Measurements from ENCODE around the gene CENATAC. TPM values are rescaled to one million over a fixed set of nuclear protein-coding genes. Genes with fewer than 3 reads are reported as not detected.
"Not testable (repeated sequence)": the region's sequence is repeated elsewhere in the genome, so short reads cannot be mapped to it uniquely, and the experiment has no call there.

Gene CENATAC, protein sequence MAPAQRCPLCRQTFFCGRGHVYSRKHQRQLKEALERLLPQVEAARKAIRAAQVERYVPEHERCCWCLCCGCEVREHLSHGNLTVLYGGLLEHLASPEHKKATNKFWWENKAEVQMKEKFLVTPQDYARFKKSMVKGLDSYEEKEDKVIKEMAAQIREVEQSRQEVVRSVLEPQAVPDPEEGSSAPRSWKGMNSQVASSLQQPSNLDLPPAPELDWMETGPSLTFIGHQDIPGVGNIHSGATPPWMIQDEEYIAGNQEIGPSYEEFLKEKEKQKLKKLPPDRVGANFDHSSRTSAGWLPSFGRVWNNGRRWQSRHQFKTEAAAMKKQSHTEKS
- 10 to 100 TPM; 12.2 to 18.4 (median 15.2) TPM for total RNA-seq
- 18.9 TPM for polyA plus RNA-seq
- long read RNA-seq, donor 1, transcript CCDC84-201 (11 exons, 1,202 nt), result major isoform, 6 of 15 reads
- long read RNA-seq, donor 1, partial matches to known transcripts, result 5 of 15 reads
- long read RNA-seq, donor 1, other reads (novel, unspliced or antisense), result 4 of 15 reads
- long read RNA-seq, donor 2, partial matches to known transcripts, result 0 of 3 reads
- long read RNA-seq, donor 2, other reads (novel, unspliced or antisense), result 1 of 3 reads
- long read RNA-seq, donor 3, transcript CCDC84-201 (11 exons, 1,202 nt), result major isoform, 11 of 20 reads
- long read RNA-seq, donor 3, partial matches to known transcripts, result 3 of 20 reads
- long read RNA-seq, donor 3, other reads (novel, unspliced or antisense), result 6 of 20 reads
- long read RNA-seq, donor 4, partial matches to known transcripts, result 0 of 5 reads
- long read RNA-seq, donor 4, other reads (novel, unspliced or antisense), result 2 of 5 reads

DNA sequence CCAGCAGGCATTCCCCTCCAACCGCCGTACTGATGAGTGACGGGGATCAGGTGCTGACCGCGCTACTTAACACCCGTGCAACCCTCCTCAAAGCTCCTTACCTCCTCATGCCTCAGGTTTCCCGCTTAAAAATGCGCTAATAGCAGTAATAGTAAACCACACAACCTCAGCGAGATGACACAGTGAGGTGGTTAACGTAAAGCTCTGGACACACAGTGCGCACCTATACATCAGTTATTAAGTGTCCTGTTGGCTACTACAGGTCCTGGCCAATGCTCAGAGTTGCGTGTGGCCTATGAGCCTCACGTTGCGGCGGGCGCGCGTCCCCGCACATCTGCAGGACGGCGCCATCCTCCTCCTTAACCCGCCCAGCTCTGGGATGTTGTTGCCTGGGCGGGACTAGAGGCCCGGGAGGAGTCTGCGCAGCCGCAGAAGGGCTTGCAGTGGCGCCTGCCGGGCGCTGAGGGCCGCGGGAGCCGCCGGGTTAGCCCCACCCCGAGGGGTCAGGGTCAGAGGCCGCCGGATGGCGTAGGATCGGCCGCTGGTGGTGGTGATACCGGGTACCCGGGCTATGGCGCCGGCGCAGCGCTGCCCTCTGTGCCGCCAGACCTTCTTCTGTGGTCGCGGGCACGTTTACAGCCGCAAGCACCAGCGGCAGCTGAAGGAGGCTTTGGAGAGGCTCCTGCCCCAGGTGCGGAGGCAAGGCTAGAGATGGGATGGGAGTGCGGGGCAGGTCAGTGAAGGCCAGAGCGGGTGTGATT, at the start of gene CENATAC:
Gene CENATAC (plus strand): TSS at position 512 of the 761 bp plus-strand sequence. CDS start 60 bp downstream, at position 572.
- Histone ChIP-seq H3K4me1 (ENCODE audit: control insufficient read depth, insufficient read depth, low read length) (no peaks in the 10 kb centered on the region), H3K27me3 (ENCODE audit: control insufficient read depth, insufficient read depth) (no peaks in the 10 kb centered on the region), H3K27ac (ENCODE audit: low read length) (peak within 1 kb of the TSS; percentile 90), H3K4me3 (ENCODE audit: low read length) (peak within 1 kb of the TSS; percentile 83), H3K9me3 (ENCODE audit: control insufficient read depth, low read length) (no peaks in the 10 kb centered on the region)
- intact Hi-C loops (cut with DNase I), result no loop called here
- under 1% methylated on average over 54 of the region's 54 CpGs for WGBS
- ATAC-seq (peak; percentile 99 to 100), DNase-seq (peak; percentile 96 to 99 (median 98))

DNA sequence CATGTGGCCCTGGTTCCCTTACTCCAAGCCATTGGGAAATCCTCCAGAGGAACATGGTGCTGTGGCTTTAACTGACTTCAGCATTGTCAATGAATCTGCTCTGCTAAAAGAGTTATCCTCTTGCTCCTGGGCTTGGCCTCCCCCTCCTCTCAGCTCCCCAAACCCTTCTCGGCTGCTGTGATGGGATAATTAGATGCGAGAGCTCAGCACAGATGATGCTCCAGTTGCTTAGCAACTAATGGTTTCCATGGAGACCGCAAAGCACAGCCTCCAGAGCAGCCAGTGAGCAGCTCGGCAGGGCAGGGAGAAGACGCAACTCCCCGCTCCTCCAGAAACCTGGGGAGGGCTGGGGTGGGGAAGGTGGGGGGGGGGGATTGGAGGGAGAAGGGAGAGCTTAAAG, 44.7 kb upstream of the CENATAC start:
- Histone ChIP-seq H3K4me3 (ENCODE audit: low read length) (no peak overlapping the region), H3K27me3 (ENCODE audit: control insufficient read depth, insufficient read depth) (no peaks in the 10 kb centered on the region), H3K9me3 (ENCODE audit: control insufficient read depth, low read length) (no peaks in the 10 kb centered on the region), H3K27ac (ENCODE audit: low read length) (no peak overlapping the region), H3K4me1 (ENCODE audit: control insufficient read depth, insufficient read depth, low read length) (no peaks in the 10 kb centered on the region)
- 29% methylated on average over 6 of the region's 6 CpGs for WGBS
- ATAC-seq (no peak), DNase-seq (no peak)
- intact Hi-C loops (cut with DNase I), result loop anchor here in 2 of 4 donors (10.0 kb wide), 2 partner anchors 48 to 258 kb away; no protein-coding TSS in a partner anchor

DNA sequence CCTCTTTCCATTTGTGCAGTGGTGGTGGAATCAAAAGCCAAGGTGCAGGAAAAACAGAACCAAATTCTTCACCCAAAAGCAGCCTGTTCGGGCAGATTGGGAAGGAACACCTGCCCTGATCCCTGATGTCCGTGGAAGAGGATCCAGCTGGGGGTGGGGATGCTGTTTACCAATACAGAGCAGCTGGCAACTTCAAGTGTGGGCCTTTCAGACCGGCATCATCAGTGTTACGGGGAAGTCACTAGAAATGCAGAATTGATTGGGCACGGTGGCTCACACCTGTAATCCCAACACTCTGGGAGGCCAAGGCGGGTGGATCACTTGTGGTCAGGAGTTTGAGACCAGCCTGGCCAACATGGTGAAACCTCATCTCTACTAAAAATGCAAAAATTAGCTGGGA, 44.0 kb upstream of the CENATAC start:
- not testable (repeated sequence) for H3K9me3 ChIP-seq (ENCODE audit: control insufficient read depth, low read length); DNase-seq; H3K4me1 ChIP-seq (ENCODE audit: control insufficient read depth, insufficient read depth, low read length); H3K4me3 ChIP-seq (ENCODE audit: low read length); ATAC-seq; H3K27me3 ChIP-seq (ENCODE audit: control insufficient read depth, insufficient read depth); H3K27ac ChIP-seq (ENCODE audit: low read length)
- WGBS, result 72% methylated on average over 6 of the region's 6 CpGs
- intact Hi-C loops (cut with DNase I), result loop anchor here in 2 of 4 donors (2.0 to 10.0 kb wide), 3 partner anchors 47 to 259 kb away; no protein-coding TSS in a partner anchor

DNA sequence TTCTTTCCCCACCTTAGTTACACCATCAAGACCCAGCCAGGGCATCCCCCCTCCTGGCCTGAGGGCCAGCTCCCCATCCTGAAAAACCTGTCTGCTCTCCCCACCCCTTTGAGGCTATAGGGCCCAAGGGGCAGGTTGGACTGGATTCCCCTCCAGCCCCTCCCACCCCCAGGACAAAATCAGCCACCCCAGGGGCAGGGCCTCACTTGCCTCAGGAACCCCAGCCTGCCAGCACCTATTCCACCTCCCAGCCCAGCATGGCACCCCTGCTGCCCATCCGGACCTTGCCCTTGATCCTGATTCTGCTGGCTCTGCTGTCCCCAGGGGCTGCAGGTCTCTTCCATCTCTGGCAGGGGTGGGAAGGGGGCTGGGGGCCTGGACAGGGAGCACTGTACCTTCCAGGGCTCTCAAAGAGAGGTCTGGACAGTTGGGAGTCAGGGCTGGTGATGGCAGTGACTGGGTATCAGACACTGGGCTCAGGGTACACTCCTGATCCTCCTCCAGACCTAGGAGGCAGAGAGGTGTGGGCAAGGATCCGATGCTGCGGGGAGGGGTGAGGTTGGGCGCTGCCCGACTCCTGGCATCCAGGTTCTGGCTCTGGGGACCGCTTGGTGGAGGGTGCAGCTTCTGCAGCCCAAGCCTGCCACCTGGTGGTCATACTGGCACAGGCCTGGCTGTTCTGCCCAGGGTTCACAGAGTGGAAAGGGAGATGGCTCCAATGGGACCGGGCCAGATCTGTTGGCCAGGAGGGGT, 41.7 kb upstream of the CENATAC start, which contains the start of gene UPK2:
Gene UPK2 (plus strand): TSS at position 205 of the 753 bp plus-strand sequence. CDS start 53 bp downstream, at position 258.
- H3K4me1 ChIP-seq (ENCODE audit: control insufficient read depth, insufficient read depth, low read length), result no peaks in the 10 kb centered on the region
- DNase-seq (peak; percentile 88 to 96 (median 95)), ATAC-seq (peak; percentile 95 to 96)
- intact Hi-C loops (cut with DNase I), result loop anchor here (5.0 to 10.0 kb wide), 4 partner anchors 51 to 269 kb away; no protein-coding TSS in a partner anchor
- 8% methylated on average over 7 of the region's 7 CpGs for WGBS
- no peaks in the 10 kb centered on the region for H3K9me3 ChIP-seq (ENCODE audit: control insufficient read depth, low read length)
- no peak within 1 kb of the TSS for H3K4me3 ChIP-seq (ENCODE audit: low read length)
- H3K27me3 ChIP-seq (ENCODE audit: control insufficient read depth, insufficient read depth), result no peaks in the 10 kb centered on the region
- no peak within 1 kb of the TSS for H3K27ac ChIP-seq (ENCODE audit: low read length)

DNA sequence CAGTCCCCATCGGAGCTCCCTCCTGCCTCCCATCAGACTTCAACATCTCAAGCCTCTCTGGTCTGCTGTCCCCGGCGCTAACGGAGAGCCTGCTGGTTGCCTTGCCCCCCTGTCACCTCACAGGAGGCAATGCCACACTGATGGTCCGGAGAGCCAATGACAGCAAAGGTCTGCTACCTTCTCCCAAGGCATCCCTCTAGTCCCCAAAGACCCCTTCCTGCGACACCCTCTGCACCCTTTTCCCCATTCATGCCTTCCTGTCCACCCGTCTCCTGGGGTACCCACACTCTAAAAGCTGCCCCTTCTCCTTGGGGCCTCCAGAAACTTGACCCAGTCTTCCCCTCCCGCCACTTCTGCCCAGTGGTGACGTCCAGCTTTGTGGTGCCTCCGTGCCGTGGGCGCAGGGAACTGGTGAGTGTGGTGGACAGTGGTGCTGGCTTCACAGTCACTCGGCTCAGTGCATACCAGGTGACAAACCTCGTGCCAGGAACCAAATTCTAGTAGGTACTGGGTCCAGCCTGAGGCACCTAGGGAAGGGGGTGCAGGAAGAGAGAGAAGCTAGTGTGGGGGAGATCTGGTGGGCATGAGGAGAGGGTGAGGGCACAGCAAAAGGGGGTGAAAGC, 41.0 kb upstream of the CENATAC start:
- Histone ChIP-seq H3K27me3 (ENCODE audit: control insufficient read depth, insufficient read depth) (no peaks in the 10 kb centered on the region), H3K9me3 (ENCODE audit: control insufficient read depth, low read length) (no peaks in the 10 kb centered on the region), H3K4me3 (ENCODE audit: low read length) (no peak overlapping the region), H3K4me1 (ENCODE audit: control insufficient read depth, insufficient read depth, low read length) (no peaks in the 10 kb centered on the region), H3K27ac (ENCODE audit: low read length) (no peak overlapping the region)
- no peak for ATAC-seq
- no peak for DNase-seq
- intact Hi-C loops (cut with DNase I), result loop anchor here (5.0 to 10.0 kb wide), 4 partner anchors 52 to 270 kb away; no protein-coding TSS in a partner anchor
- WGBS, result 52% methylated on average over 14 of the region's 14 CpGs

DNA sequence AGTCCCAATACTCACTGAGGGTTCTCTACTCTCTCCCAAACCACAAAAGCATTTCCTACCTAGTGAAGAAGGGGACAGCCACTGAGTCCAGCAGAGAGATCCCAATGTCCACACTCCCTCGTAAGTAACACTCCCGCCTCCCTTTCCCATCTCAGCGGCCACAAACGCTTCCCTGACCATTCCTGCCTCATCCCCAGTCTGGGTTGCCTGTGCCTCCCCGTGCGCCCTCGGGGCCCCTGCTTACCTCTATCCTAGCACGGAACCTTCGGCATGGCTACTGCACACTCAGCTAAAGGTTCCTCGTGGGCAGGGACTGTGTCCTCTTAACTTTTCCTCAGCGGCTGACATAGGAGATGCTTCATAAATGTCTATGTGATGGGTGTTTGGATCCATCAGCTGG, 40.4 kb upstream of the CENATAC start:
- Histone ChIP-seq H3K4me1 (ENCODE audit: control insufficient read depth, insufficient read depth, low read length) (no peaks in the 10 kb centered on the region), H3K9me3 (ENCODE audit: control insufficient read depth, low read length) (no peaks in the 10 kb centered on the region), H3K27me3 (ENCODE audit: control insufficient read depth, insufficient read depth) (no peaks in the 10 kb centered on the region), H3K4me3 (ENCODE audit: low read length) (no peak overlapping the region), H3K27ac (ENCODE audit: low read length) (no peak overlapping the region)
- DNase-seq (no peak), ATAC-seq (no peak)
- WGBS, result 81% methylated on average over 11 of the region's 11 CpGs
- intact Hi-C loops (cut with DNase I), result loop anchor here (5.0 to 10.0 kb wide), 4 partner anchors 53 to 270 kb away; no protein-coding TSS in a partner anchor

DNA sequence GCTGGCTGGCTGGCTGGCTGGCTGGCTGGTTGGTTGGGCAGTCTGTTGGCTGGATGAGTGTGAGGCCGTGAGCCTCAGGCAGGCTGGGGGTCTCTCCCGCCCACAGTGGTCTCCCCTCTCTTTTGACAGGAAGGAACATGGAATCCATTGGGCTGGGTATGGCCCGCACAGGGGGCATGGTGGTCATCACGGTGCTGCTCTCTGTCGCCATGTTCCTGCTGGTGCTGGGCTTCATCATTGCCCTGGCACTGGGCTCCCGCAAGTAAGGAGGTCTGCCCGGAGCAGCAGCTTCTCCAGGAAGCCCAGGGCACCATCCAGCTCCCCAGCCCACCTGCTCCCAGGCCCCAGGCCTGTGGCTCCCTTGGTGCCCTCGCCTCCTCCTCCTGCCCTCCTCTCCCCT, 40.0 kb upstream of the CENATAC start:
- ATAC-seq, result no peak
- DNase-seq, result no peak
- Histone ChIP-seq H3K4me1 (ENCODE audit: control insufficient read depth, insufficient read depth, low read length) (no peaks in the 10 kb centered on the region), H3K9me3 (ENCODE audit: control insufficient read depth, low read length) (no peaks in the 10 kb centered on the region), H3K27ac (ENCODE audit: low read length) (no peak overlapping the region), H3K4me3 (ENCODE audit: low read length) (no peak overlapping the region), H3K27me3 (ENCODE audit: control insufficient read depth, insufficient read depth) (no peaks in the 10 kb centered on the region)
- intact Hi-C loops (cut with DNase I), result loop anchor here (5.0 to 10.0 kb wide), 4 partner anchors 53 to 271 kb away; no protein-coding TSS in a partner anchor
- 90% methylated on average over 8 of the region's 8 CpGs for WGBS

DNA sequence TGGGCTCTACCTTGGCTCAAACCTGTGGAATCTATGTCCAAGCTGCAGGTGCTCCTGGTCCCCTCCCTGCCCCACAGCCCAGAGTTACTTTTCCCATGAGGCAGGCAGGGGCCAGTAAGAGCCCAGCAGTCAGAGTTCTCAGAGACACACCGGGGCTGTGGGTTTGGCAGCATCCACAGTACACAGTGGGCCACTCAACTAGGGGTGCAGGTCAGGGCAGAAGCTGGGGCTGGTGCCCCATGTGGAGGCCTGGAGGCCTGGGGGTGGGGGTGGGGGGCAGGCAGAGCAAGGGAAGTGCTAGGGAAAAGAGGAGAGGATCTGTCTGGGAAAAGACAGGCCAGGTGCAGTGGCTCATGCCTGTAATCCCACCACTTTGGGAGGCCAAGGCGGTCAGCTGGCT, 39.4 kb upstream of the CENATAC start:
- Histone ChIP-seq H3K9me3 (ENCODE audit: control insufficient read depth, low read length) (no peaks in the 10 kb centered on the region), H3K27me3 (ENCODE audit: control insufficient read depth, insufficient read depth) (no peaks in the 10 kb centered on the region), H3K4me3 (ENCODE audit: low read length) (no peak overlapping the region), H3K4me1 (ENCODE audit: control insufficient read depth, insufficient read depth, low read length) (no peaks in the 10 kb centered on the region), H3K27ac (ENCODE audit: low read length) (no peak overlapping the region)
- DNase-seq, result no peak
- intact Hi-C loops (cut with DNase I), result loop anchor here (5.0 to 10.0 kb wide), 4 partner anchors 54 to 271 kb away; no protein-coding TSS in a partner anchor
- 77% methylated on average over 2 of the region's 2 CpGs for WGBS
- ATAC-seq, result no peak

DNA sequence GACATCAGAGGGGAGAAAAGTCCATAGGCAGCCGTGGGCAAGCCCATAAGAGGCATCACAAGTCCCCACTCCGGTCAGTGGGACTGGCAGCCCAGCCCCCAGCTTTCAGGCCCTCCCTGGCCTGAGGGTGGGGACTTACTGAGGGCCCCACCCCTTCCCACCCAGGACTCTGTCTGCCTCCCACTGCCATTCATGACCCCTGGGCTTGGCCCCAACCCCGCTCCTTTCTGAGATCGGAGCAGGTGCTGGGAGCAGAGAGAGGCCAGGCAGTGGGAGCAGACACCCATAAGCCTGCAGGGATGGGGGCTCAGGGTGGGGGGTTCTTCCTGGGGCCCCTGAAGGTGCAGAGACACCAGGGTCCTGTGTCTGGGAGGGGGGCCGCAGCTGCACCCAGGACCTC, 36.7 kb upstream of the CENATAC start:
- H3K4me3 ChIP-seq (ENCODE audit: low read length), result no peak overlapping the region
- DNase-seq, result no peak
- intact Hi-C loops (cut with DNase I), result no loop called here
- no peaks in the 10 kb centered on the region for H3K9me3 ChIP-seq (ENCODE audit: control insufficient read depth, low read length)
- no peak overlapping the region for H3K27ac ChIP-seq (ENCODE audit: low read length)
- no peaks in the 10 kb centered on the region for H3K27me3 ChIP-seq (ENCODE audit: control insufficient read depth, insufficient read depth)
- ATAC-seq, result no peak
- no peaks in the 10 kb centered on the region for H3K4me1 ChIP-seq (ENCODE audit: control insufficient read depth, insufficient read depth, low read length)
- WGBS, result 82% methylated on average over 5 of the region's 5 CpGs

Measured in right cardiac atrium (tissue), 5 donors.